GM23338 (cell line): ENCODE results near the gene EPS8L2. TPM values are rescaled to one million over a fixed set of nuclear protein-coding genes. Genes with fewer than 3 reads are reported as not detected.

Experiments used
- ATAC-seq: fragments of 200-7000 bp; cut with Tn5 transposase; 3 replicates; pipeline ENCODE4 v1.9.1; 2020
- DNase-seq: peaks from one replicate; pipeline ENCODE4 v3.0.0-alpha.2; 2015; ENCODE audit warnings: low spot score
- H2AFZ ChIP-seq: fragments of 200-600 bp; sonication (generic); 2 replicates; pipeline ENCODE4 v1.8.0; 2016; ENCODE audit warnings: antibody characterized with exemption, mild to moderate bottlenecking, moderate library complexity
- H3F3A ChIP-seq: fragments of 200-600 bp; sonication (generic); replicated peaks from 2 replicates; pipeline ENCODE4 v1.8.0; 2017; ENCODE audit warnings: antibody characterized with exemption, mixed run types, low read depth
- H3K27ac ChIP-seq: fragments of 200-600 bp; sonication (generic); 2 replicates; pipeline ENCODE4 v1.6.1; 2016; ENCODE audit warnings: low read depth
- H3K27me3 ChIP-seq: fragments of 200-600 bp; sonication (generic); 2 replicates; pipeline ENCODE4 v1.8.0; 2016; ENCODE audit warnings: mild to moderate bottlenecking, mixed run types, moderate library complexity; ENCODE audit not compliant: insufficient read depth
- H3K36me3 ChIP-seq: fragments of 200-600 bp; sonication (generic); 2 replicates; pipeline ENCODE4 v1.8.0; 2016; ENCODE audit warnings: mild to moderate bottlenecking; ENCODE audit not compliant: insufficient read depth
- H3K4me1 ChIP-seq: fragments of 200-600 bp; sonication (generic); 2 replicates; pipeline ENCODE4 v1.8.0; 2016; ENCODE audit warnings: mild to moderate bottlenecking, moderate library complexity; ENCODE audit not compliant: insufficient read depth
- H3K4me2 ChIP-seq: fragments of 200-600 bp; sonication (generic); 2 replicates; pipeline ENCODE4 v1.7.1; 2017; ENCODE audit warnings: mixed run types
- H3K4me3 ChIP-seq: fragments of 200-600 bp; sonication (generic); 2 replicates; pipeline ENCODE4 v1.6.1; 2016; ENCODE audit warnings: mixed run types
- H3K79me2 ChIP-seq: fragments of 200-600 bp; sonication (generic); replicated peaks from 2 replicates; pipeline ENCODE4 v1.8.0; 2017; ENCODE audit warnings: mild to moderate bottlenecking; ENCODE audit not compliant: insufficient read depth
- H3K9me2 ChIP-seq: fragments of 200-600 bp; sonication (generic); 2 replicates; pipeline ENCODE4 v1.8.0; 2017; ENCODE audit not compliant: insufficient read depth
- H4K20me1 ChIP-seq: fragments of 200-600 bp; sonication (generic); replicated peaks from 2 replicates; pipeline ENCODE4 v1.8.0; 2017; ENCODE audit warnings: mild to moderate bottlenecking; ENCODE audit not compliant: insufficient read depth
- H3K27ac Mint-ChIP-seq: 2 replicates; pipeline ENCODE4 v1.8.0; 2020; ENCODE audit warnings: inconsistent platforms, mild to moderate bottlenecking, moderate library complexity, mixed read lengths
- H3K27me3 Mint-ChIP-seq: 3 replicates; pipeline ENCODE4 v1.8.0; 2022; ENCODE audit warnings: low read depth, mild to moderate bottlenecking, moderate library complexity, mixed read lengths, inconsistent platforms; ENCODE audit not compliant: insufficient read depth, poor library complexity
- H3K36me3 Mint-ChIP-seq: 3 replicates; pipeline ENCODE4 v1.8.0; 2021; ENCODE audit warnings: low read depth, mild to moderate bottlenecking, inconsistent platforms, moderate library complexity, mixed read lengths
- H3K4me1 Mint-ChIP-seq: 3 replicates; pipeline ENCODE4 v1.8.0; 2020; ENCODE audit warnings: mild to moderate bottlenecking, inconsistent platforms, mixed read lengths
- H3K4me3 Mint-ChIP-seq: 3 replicates; pipeline ENCODE4 v1.8.0; 2021; ENCODE audit warnings: moderate library complexity, mild to moderate bottlenecking, inconsistent platforms, mixed read lengths
- H3K9me3 Mint-ChIP-seq: 3 replicates; pipeline ENCODE4 v1.8.0; 2020; ENCODE audit warnings: moderate library complexity, mild to moderate bottlenecking, inconsistent platforms, mixed read lengths
- EZH2 ChIP-seq: fragments of 200-600 bp; sonication (generic); IDR thresholded peaks from one replicate; pipeline ENCODE4 v1.8.0; 2017; ENCODE audit warnings: antibody characterized with exemption, mild to moderate bottlenecking, low read depth; ENCODE audit not compliant: unreplicated experiment
- EZH2phosphoT487 ChIP-seq: fragments of 200-600 bp; sonication (generic); IDR thresholded peaks from one replicate; pipeline ENCODE4 v1.8.1; 2018; ENCODE audit warnings: antibody characterized with exemption; ENCODE audit not compliant: unreplicated experiment
- STAT1 ChIP-seq: IDR thresholded peaks from one replicate; pipeline ENCODE4 v1.6.1; 2016; ENCODE audit warnings: antibody characterized with exemption; ENCODE audit not compliant: unreplicated experiment
- ZNF114 ChIP-seq: fragments of 250-450 bp; sonication (Bioruptor Pico); IDR thresholded peaks from 2 replicates; pipeline ENCODE4 v1.5.0; 2020; ENCODE audit warnings: mild to moderate bottlenecking, moderate library complexity
- polyA plus RNA-seq: library from polyadenylated mRNA; unstranded; fragments of >200 nt; fragmentation: Nextera tagmentation; extraction: Ambion mirVana; gene quantifications from 2 replicates; pipeline ENCODE4 v1.2.1, GENCODE V29; 2016
- total RNA-seq: library from RNA; depleted of rRNA; stranded (reverse); fragments of >200 nt; shearing (Covaris generic); gene quantifications from 2 replicates; pipeline ENCODE4 v1.2.3, GENCODE V29; 2014
- TF ChIP-seq, protein P1 (sequence below): fragments of 250-450 bp; sonication (Bioruptor Pico); IDR thresholded peaks from 2 replicates; pipeline ENCODE4 v1.5.0; 2020; ENCODE audit warnings: mild to moderate bottlenecking, moderate library complexity
- TF ChIP-seq, protein P2 (sequence below), 2 experiments: fragments of 200-600 bp in 1 of 2; sonication (generic) in 1 of 2; conservative IDR thresholded peaks; 2 replicates each; pipeline versions ENCODE4 v1.5.1 to v1.6.1; 2016 to 2017; ENCODE audit warnings: antibody characterized with exemption in 2 of 2, low read depth in 2 of 2, mild to moderate bottlenecking in 2 of 2, moderate library complexity in 1 of 2

The EPS8L2 gene
- total and polyA plus RNA-seq, 2 experiments from 2014 or later, result 38.7 to 59.4 TPM

DNA sequence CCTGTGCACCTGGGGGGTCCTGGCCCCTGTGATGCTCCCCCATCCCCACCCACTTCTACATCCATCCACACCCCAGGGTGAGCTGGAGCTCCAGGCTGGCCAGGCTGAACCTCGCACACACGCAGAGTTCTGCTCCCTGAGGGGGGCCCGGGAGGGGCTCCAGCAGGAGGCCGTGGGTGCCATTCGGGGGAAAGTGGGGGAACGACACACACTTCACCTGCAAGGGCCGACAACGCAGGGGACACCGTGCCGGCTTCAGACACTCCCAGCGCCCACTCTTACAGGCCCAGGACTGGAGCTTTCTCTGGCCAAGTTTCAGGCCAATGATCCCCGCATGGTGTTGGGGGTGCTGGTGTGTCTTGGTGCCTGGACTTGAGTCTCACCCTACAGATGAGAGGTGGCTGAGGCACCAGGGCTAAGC, 21.3 kb downstream of the EPS8L2 start (continued):
- TF ChIP-seq, protein P1, sequence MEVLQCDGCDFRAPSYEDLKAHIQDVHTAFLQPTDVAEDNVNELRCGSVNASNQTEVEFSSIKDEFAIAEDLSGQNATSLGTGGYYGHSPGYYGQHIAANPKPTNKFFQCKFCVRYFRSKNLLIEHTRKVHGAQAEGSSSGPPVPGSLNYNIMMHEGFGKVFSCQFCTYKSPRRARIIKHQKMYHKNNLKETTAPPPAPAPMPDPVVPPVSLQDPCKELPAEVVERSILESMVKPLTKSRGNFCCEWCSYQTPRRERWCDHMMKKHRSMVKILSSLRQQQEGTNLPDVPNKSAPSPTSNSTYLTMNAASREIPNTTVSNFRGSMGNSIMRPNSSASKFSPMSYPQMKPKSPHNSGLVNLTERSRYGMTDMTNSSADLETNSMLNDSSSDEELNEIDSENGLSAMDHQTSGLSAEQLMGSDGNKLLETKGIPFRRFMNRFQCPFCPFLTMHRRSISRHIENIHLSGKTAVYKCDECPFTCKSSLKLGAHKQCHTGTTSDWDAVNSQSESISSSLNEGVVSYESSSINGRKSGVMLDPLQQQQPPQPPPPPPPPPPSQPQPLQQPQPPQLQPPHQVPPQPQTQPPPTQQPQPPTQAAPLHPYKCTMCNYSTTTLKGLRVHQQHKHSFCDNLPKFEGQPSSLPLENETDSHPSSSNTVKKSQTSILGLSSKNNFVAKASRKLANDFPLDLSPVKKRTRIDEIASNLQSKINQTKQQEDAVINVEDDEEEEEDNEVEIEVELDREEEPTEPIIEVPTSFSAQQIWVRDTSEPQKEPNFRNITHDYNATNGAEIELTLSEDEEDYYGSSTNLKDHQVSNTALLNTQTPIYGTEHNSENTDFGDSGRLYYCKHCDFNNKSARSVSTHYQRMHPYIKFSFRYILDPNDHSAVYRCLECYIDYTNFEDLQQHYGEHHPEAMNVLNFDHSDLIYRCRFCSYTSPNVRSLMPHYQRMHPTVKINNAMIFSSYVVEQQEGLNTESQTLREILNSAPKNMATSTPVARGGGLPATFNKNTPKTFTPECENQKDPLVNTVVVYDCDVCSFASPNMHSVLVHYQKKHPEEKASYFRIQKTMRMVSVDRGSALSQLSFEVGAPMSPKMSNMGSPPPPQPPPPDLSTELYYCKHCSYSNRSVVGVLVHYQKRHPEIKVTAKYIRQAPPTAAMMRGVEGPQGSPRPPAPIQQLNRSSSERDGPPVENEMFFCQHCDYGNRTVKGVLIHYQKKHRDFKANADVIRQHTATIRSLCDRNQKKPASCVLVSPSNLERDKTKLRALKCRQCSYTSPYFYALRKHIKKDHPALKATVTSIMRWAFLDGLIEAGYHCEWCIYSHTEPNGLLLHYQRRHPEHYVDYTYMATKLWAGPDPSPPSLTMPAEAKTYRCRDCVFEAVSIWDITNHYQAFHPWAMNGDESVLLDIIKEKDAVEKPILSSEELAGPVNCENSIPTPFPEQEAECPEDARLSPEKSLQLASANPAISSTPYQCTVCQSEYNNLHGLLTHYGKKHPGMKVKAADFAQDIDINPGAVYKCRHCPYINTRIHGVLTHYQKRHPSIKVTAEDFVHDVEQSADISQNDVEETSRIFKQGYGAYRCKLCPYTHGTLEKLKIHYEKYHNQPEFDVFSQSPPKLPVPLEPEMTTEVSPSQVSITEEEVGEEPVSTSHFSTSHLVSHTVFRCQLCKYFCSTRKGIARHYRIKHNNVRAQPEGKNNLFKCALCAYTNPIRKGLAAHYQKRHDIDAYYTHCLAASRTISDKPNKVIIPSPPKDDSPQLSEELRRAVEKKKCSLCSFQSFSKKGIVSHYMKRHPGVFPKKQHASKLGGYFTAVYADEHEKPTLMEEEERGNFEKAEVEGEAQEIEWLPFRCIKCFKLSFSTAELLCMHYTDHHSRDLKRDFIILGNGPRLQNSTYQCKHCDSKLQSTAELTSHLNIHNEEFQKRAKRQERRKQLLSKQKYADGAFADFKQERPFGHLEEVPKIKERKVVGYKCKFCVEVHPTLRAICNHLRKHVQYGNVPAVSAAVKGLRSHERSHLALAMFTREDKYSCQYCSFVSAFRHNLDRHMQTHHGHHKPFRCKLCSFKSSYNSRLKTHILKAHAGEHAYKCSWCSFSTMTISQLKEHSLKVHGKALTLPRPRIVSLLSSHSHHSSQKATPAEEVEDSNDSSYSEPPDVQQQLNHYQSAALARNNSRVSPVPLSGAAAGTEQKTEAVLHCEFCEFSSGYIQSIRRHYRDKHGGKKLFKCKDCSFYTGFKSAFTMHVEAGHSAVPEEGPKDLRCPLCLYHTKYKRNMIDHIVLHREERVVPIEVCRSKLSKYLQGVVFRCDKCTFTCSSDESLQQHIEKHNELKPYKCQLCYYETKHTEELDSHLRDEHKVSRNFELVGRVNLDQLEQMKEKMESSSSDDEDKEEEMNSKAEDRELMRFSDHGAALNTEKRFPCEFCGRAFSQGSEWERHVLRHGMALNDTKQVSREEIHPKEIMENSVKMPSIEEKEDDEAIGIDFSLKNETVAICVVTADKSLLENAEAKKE (CRISPR knock-in tag), result no peak
- TF ChIP-seq STAT1 (no peak), EZH2 (no peak), ZNF114 (no peak), EZH2phosphoT487 (no peak)

DNA sequence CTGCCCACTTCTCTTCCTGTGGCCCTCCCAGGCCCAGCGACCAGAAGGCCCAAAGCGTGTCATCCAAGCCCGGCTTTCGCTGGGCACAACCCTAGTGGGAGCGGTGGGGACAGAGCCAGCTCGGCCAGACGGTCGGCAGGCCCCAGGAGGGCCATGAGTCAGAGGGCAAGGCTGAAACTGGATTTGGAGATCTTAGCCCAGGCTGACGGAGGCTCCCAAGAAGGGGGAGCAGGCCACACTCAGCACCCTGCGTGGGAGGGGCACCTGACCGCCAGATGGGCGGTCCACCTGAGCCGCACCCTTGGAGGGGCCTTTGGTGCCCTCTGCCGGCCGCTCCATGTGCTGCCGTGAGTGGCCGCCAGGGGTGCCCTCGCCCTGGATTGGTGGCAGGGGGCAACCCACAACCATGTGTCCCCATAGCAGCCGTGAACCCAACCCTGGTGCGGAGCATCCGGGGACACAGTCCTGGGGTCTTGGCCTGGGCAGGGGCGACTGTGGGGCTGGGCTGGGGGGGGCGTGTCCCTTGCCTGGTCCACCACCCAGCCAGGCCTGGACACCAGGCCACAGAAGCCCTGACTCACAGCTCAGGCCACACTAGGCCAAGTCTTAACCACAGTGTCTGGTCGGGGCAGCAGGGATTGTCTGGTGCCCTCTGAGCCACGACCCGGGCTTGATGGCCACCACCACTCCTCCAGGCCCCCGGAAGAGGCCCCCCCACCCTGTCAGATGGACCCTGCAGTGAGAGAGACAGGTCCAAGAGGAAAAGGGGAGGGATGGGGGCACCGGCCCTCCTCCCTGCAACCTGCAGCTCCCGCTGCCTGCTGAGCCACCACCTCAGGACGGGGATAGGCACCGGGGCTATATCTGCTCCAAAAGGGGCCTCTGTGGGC, 22.1 kb downstream of the EPS8L2 start:
- peak; percentile 85 for DNase-seq
- TF ChIP-seq, protein P2, sequence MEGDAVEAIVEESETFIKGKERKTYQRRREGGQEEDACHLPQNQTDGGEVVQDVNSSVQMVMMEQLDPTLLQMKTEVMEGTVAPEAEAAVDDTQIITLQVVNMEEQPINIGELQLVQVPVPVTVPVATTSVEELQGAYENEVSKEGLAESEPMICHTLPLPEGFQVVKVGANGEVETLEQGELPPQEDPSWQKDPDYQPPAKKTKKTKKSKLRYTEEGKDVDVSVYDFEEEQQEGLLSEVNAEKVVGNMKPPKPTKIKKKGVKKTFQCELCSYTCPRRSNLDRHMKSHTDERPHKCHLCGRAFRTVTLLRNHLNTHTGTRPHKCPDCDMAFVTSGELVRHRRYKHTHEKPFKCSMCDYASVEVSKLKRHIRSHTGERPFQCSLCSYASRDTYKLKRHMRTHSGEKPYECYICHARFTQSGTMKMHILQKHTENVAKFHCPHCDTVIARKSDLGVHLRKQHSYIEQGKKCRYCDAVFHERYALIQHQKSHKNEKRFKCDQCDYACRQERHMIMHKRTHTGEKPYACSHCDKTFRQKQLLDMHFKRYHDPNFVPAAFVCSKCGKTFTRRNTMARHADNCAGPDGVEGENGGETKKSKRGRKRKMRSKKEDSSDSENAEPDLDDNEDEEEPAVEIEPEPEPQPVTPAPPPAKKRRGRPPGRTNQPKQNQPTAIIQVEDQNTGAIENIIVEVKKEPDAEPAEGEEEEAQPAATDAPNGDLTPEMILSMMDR (conservative IDR thresholded peaks at IDR 0.05; ENCODE audit: low read depth in 2 of 2), result peak; percentile 90 to 99
- no peak for TF ChIP-seq EZH2
- no peaks in the 10 kb centered on the region for H3K79me2 ChIP-seq
- no peak overlapping the region for H2AFZ ChIP-seq
- peaks cover 15% of the 10 kb centered on the region for H3K27me3 Mint-ChIP-seq
- no peaks in the 10 kb centered on the region for H3K36me3 Mint-ChIP-seq
- H3K4me2 ChIP-seq, result peak overlapping the region; percentile 88; the same call in 1 of the 2 replicates
- H4K20me1 ChIP-seq, result no peaks in the 10 kb centered on the region
- H3K9me3 Mint-ChIP-seq, result no peaks in the 10 kb centered on the region; the same call in 2 of the 3 replicates
- H3K9me2 ChIP-seq, result no peaks in the 10 kb centered on the region
- H3K4me3 ChIP-seq, result no peak overlapping the region
- peaks cover 9% of the 10 kb centered on the region; the same call in 2 of the 3 replicates for H3K4me1 Mint-ChIP-seq
- no peak overlapping the region for H3K4me3 Mint-ChIP-seq
- no peak overlapping the region for H3K27ac ChIP-seq
- H3K4me1 ChIP-seq, result peaks cover 6% of the 10 kb centered on the region
- H3K27ac Mint-ChIP-seq, result no peak overlapping the region
- H3F3A ChIP-seq, result 0 out of 2 replicates have a peak, but pooled peaks cover 12% of the 10 kb centered on the region
- peak; percentile 71 for ATAC-seq
- no peaks in the 10 kb centered on the region for H3K36me3 ChIP-seq
- H3K27me3 ChIP-seq, result no peaks in the 10 kb centered on the region
